ENCODE measurements around the gene APRT. TPM values are rescaled to one million over a fixed set of nuclear protein-coding genes. Genes with fewer than 3 reads are reported as not detected.
"Not testable (repeated sequence)": the region's sequence is repeated elsewhere in the genome, so short reads cannot be mapped to it uniquely, and the experiment has no call there.

The APRT gene
- total and polyA plus RNA-seq, 5 donors from 2014 or later: 145 to 489 (median 418) TPM

DNA sequence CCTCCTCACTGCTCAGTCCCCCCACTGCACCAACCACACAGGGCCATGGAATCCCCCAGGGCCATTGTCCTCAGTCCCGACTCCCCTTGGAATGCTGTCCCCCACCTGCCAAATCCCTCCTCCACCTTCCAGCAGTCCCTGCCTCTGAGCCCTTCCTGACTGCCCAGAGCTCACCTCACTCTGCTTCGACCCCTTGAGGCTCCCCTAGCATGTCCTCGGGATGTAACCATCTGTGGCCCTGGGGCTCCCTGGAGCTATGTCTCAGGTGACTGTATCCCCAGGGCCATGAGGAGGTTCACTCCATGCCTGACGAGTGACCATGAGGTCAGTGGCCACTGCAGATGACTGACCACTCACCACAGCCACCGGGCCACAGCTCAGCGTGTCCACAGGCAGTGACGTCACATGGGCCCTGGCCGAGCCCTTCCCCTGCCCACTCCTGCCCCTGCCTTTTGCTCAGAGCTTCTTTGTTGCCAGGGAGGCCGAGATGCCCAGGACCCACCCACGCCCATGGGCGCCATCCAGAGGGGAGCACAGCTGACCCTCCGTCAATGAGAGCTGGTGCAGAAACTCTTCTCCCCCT is 19.0 kb downstream of the APRT start:
- peak overlapping the region in 3 of 4 donors; percentile 39 to 79 (median 65) for H3K4me3 Mint-ChIP-seq
- peaks cover 4% of the 10 kb centered on the region for H3K27me3 Mint-ChIP-seq
- Histone ChIP-seq H3K27ac (ENCODE audit: insufficient read depth, low read length, poor library complexity, severe bottlenecking) (peak overlapping the region; percentile 47), H3K27me3 (ENCODE audit: control insufficient read depth, insufficient read depth, low read length) (no peaks in the 10 kb centered on the region), H3K9me3 (ENCODE audit: control insufficient read depth in 2 of 2, low read length in 2 of 2) (no peaks in the 10 kb centered on the region), H3K4me1 (ENCODE audit: control insufficient read depth, insufficient read depth, low read length, poor library complexity, severe bottlenecking) (peaks cover 57% of the 10 kb centered on the region), H3K4me3 (ENCODE audit: low read depth, low read length) (no peak overlapping the region), H3K36me3 (ENCODE audit: control insufficient read depth, insufficient read depth, low read length) (no peaks in the 10 kb centered on the region)
- H3K4me1 Mint-ChIP-seq: peaks cover 0 to 61% (median 26%) of the 10 kb centered on the region in 4 donors
- no peak for DNase-seq
- H3K36me3 Mint-ChIP-seq: no peaks in the 10 kb centered on the region
- ATAC-seq (ENCODE audit: low read depth in 2 of 2): no peak
- H3K9me3 Mint-ChIP-seq: no peaks in the 10 kb centered on the region
- H3K27ac Mint-ChIP-seq: peak overlapping the region in 2 of 3 donors; percentile 78 to 83

GRCh38 chr16:88792078-88792550 is 19.6 kb downstream of the APRT start:
- peak overlapping the region in 2 of 3 donors; percentile 78 to 83 for H3K27ac Mint-ChIP-seq
- DNase-seq (no peak), ATAC-seq (ENCODE audit: low read depth in 2 of 2) (no peak)
- Histone ChIP-seq H3K9me3 (ENCODE audit: control insufficient read depth in 2 of 2, low read length in 2 of 2) (no peaks in the 10 kb centered on the region), H3K36me3 (ENCODE audit: control insufficient read depth, insufficient read depth, low read length) (no peaks in the 10 kb centered on the region), H3K4me3 (ENCODE audit: low read depth, low read length) (no peak overlapping the region), H3K27me3 (ENCODE audit: control insufficient read depth, insufficient read depth, low read length) (no peaks in the 10 kb centered on the region), H3K4me1 (ENCODE audit: control insufficient read depth, insufficient read depth, low read length, poor library complexity, severe bottlenecking) (peaks cover 57% of the 10 kb centered on the region), H3K27ac (ENCODE audit: insufficient read depth, low read length, poor library complexity, severe bottlenecking) (peak overlapping the region; percentile 47)
- peaks cover 4% of the 10 kb centered on the region for H3K27me3 Mint-ChIP-seq
- H3K4me1 Mint-ChIP-seq: peaks cover 0 to 61% (median 27%) of the 10 kb centered on the region in 4 donors
- no peaks in the 10 kb centered on the region for H3K36me3 Mint-ChIP-seq
- H3K4me3 Mint-ChIP-seq: peak overlapping the region in 1 of 4 donors; percentile 38
- H3K9me3 Mint-ChIP-seq: no peaks in the 10 kb centered on the region

DNA sequence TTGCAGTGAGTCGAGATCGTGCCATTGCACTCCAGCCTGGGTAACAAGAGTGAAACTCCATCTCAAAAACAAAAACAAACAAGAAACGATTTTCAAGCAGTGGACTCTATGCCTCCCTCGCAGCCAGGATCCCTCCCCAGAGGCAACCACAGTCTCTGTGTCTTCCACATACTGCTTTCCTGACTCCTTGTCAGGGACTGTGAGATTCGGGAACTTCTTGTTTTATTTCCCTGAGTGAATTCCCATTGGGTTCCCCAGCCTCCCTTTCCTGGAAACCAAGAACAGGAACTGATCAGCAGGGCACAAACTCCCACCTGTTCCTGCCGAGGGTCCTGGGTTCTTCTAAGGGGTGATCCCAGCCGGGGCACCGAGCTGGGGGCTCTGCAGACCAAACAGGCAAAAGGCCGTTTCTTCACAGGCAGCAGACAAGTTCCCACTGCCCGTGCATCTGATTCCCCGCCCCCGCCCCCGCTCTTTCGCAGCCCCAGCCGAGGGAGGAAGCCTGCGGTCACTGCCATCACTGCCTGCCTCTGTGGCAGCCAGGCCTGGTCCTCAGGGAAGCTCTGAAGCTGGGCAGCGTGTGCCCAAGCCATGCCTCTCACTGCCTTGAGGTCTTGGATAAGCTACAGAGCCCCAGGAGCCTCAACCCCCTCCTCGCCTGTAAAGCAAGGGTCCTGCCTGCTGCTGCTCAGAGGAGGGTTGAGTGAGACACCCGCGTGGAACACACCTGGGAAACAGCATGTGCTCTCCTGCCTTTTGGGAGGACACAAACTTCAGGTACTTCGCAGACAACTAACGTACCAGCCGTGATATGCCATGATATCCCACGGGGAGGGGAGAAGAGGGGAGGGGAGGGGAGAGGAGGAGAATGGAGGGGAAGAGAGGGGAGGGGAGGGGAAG is 21.2 kb downstream of the APRT start:
- Mint-ChIP-seq H3K4me3 (peak overlapping the region; percentile 50 to 81 (median 70)), H3K27me3 (peaks cover 4% of the 10 kb centered on the region), H3K9me3 (no peaks in the 10 kb centered on the region), H3K36me3 (no peaks in the 10 kb centered on the region), H3K27ac (peak overlapping the region; percentile 67 to 81 (median 76)), H3K4me1 (peaks cover 0 to 57% (median 24%) of the 10 kb centered on the region in 4 donors)
- Histone ChIP-seq H3K9me3 (ENCODE audit: control insufficient read depth in 2 of 2, low read length in 2 of 2) (no peaks in the 10 kb centered on the region), H3K36me3 (ENCODE audit: control insufficient read depth, insufficient read depth, low read length) (no peaks in the 10 kb centered on the region), H3K27me3 (ENCODE audit: control insufficient read depth, insufficient read depth, low read length) (no peaks in the 10 kb centered on the region), H3K4me1 (ENCODE audit: control insufficient read depth, insufficient read depth, low read length, poor library complexity, severe bottlenecking) (peaks cover 59% of the 10 kb centered on the region), H3K27ac (ENCODE audit: insufficient read depth, low read length, poor library complexity, severe bottlenecking) (peak overlapping the region; percentile 72), H3K4me3 (ENCODE audit: low read depth, low read length) (peak overlapping the region; percentile 55)
- DNase-seq: peak; percentile 30 to 84 (median 49)
- ATAC-seq (ENCODE audit: low read depth in 2 of 2): peak; percentile 72 to 75

- H3K27me3 Mint-ChIP-seq: peaks cover 2% of the 10 kb centered on the region
- H3K27me3 ChIP-seq (ENCODE audit: control insufficient read depth, insufficient read depth, low read length): no peaks in the 10 kb centered on the region
- no peaks in the 10 kb centered on the region for H3K36me3 ChIP-seq (ENCODE audit: control insufficient read depth, insufficient read depth, low read length)
- H3K4me3 ChIP-seq (ENCODE audit: low read depth, low read length): no peak overlapping the region
- ATAC-seq (ENCODE audit: low read depth in 2 of 2) (no peak), DNase-seq (no peak)
- no peak overlapping the region for H3K27ac ChIP-seq (ENCODE audit: insufficient read depth, low read length, poor library complexity, severe bottlenecking)
- peaks cover 51% of the 10 kb centered on the region for H3K4me1 ChIP-seq (ENCODE audit: control insufficient read depth, insufficient read depth, low read length, poor library complexity, severe bottlenecking)
- H3K9me3 Mint-ChIP-seq: no peaks in the 10 kb centered on the region
- peak overlapping the region in 2 of 3 donors; percentile 20 to 67 for H3K27ac Mint-ChIP-seq
- H3K9me3 ChIP-seq (ENCODE audit: control insufficient read depth in 2 of 2, low read length in 2 of 2): no peaks in the 10 kb centered on the region
- H3K4me1 Mint-ChIP-seq: peaks cover 0 to 47% (median 20%) of the 10 kb centered on the region in 4 donors
- H3K4me3 Mint-ChIP-seq: peak overlapping the region in 3 of 4 donors; percentile 50 to 81 (median 71)
- H3K36me3 Mint-ChIP-seq: no peaks in the 10 kb centered on the region
Measured at GRCh38 chr16:88789594-88789993, 22.1 kb downstream of the APRT start.

- not testable (repeated sequence) for H3K27me3 Mint-ChIP-seq; H3K4me3 Mint-ChIP-seq; H3K9me3 ChIP-seq (ENCODE audit: control insufficient read depth in 2 of 2, low read length in 2 of 2); H3K9me3 Mint-ChIP-seq; H3K36me3 ChIP-seq (ENCODE audit: control insufficient read depth, insufficient read depth, low read length); H3K27me3 ChIP-seq (ENCODE audit: control insufficient read depth, insufficient read depth, low read length); H3K36me3 Mint-ChIP-seq; H3K27ac ChIP-seq (ENCODE audit: insufficient read depth, low read length, poor library complexity, severe bottlenecking); ATAC-seq (ENCODE audit: low read depth in 2 of 2); H3K4me3 ChIP-seq (ENCODE audit: low read depth, low read length); DNase-seq
- Mint-ChIP-seq H3K27ac (peak overlapping the region in 1 of 3 donors; percentile 63), H3K4me1 (peaks cover 0 to 40% (median 19%) of the 10 kb centered on the region in 4 donors)
- peaks cover 49% of the 10 kb centered on the region for H3K4me1 ChIP-seq (ENCODE audit: control insufficient read depth, insufficient read depth, low read length, poor library complexity, severe bottlenecking)
Measured at GRCh38 chr16:88788749-88789148, 23.0 kb downstream of the APRT start.

GRCh38 chr16:88787579-88788314 is 24.0 kb downstream of the APRT start:
- Mint-ChIP-seq H3K4me3 (peak overlapping the region in 2 of 4 donors; percentile 71 to 80), H3K27ac (peak overlapping the region in 1 of 3 donors; percentile 75), H3K4me1 (peaks cover 0 to 39% (median 25%) of the 10 kb centered on the region in 4 donors), H3K36me3 (no peaks in the 10 kb centered on the region), H3K9me3 (no peaks in the 10 kb centered on the region), H3K27me3 (no peaks in the 10 kb centered on the region)
- Histone ChIP-seq H3K4me1 (ENCODE audit: control insufficient read depth, insufficient read depth, low read length, poor library complexity, severe bottlenecking) (peaks cover 49% of the 10 kb centered on the region), H3K27me3 (ENCODE audit: control insufficient read depth, insufficient read depth, low read length) (no peaks in the 10 kb centered on the region), H3K9me3 (ENCODE audit: control insufficient read depth in 2 of 2, low read length in 2 of 2) (no peaks in the 10 kb centered on the region), H3K27ac (ENCODE audit: insufficient read depth, low read length, poor library complexity, severe bottlenecking) (no peak overlapping the region), H3K36me3 (ENCODE audit: control insufficient read depth, insufficient read depth, low read length) (no peaks in the 10 kb centered on the region), H3K4me3 (ENCODE audit: low read depth, low read length) (no peak overlapping the region)
- no peak for ATAC-seq (ENCODE audit: low read depth in 2 of 2)
- DNase-seq: no peak
